Tibial nerve (tissue), 4 donors: ENCODE measurements around the gene TEX9.

Experiments used
- EP300 ChIP-seq, 2 donors: sonication (generic); formaldehyde crosslinking; IDR thresholded peaks; one replicate each; pipeline ENCODE4 v1.6.1; 2017; ENCODE audit warnings: antibody characterized with exemption in 2 of 2, mild to moderate bottlenecking in 1 of 2
- POLR2A ChIP-seq, 2 donors: fragments of 450-650 bp; IDR thresholded peaks; one replicate each; pipeline ENCODE4 v1.6.1; 2017; ENCODE audit warnings: antibody characterized with exemption in 2 of 2, mild to moderate bottlenecking in 2 of 2, moderate library complexity in 2 of 2
- TF ChIP-seq, protein P1 (sequence below), 5 experiments: fragments of 200-600 bp in 3 of 5; fragments of 450-650 bp in 2 of 5; sonication (generic) in 3 of 5; IDR thresholded peaks; one replicate each; pipeline ENCODE4 v1.5.1; 2016 to 2019; ENCODE audit warnings: antibody characterized with exemption in 5 of 5, mild to moderate bottlenecking in 3 of 5, moderate library complexity in 2 of 5

DNA sequence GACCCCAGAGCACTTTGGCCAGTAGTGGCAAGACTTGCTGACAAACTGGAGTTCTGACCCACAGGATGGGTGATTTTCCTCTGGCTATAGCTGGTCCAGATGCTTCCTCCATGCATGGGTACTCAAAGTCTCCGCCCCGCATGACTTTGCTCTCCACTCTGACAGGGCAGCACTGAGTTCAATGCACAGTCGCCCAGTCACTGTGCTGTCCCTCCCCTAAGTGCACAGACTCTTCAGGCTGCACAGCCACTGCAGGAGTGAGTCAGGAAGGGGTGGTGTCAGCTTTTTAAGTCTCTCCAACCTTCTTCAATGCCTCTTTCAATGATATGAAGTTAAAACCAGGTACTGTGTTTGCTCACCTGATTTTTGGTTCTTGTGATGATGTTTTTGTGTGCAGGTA is 17.8 kb downstream of the TEX9 start:
- TF ChIP-seq, protein P1, sequence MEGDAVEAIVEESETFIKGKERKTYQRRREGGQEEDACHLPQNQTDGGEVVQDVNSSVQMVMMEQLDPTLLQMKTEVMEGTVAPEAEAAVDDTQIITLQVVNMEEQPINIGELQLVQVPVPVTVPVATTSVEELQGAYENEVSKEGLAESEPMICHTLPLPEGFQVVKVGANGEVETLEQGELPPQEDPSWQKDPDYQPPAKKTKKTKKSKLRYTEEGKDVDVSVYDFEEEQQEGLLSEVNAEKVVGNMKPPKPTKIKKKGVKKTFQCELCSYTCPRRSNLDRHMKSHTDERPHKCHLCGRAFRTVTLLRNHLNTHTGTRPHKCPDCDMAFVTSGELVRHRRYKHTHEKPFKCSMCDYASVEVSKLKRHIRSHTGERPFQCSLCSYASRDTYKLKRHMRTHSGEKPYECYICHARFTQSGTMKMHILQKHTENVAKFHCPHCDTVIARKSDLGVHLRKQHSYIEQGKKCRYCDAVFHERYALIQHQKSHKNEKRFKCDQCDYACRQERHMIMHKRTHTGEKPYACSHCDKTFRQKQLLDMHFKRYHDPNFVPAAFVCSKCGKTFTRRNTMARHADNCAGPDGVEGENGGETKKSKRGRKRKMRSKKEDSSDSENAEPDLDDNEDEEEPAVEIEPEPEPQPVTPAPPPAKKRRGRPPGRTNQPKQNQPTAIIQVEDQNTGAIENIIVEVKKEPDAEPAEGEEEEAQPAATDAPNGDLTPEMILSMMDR (IDR thresholded peaks at IDR 0.05): no peak
- TF ChIP-seq POLR2A (IDR thresholded peaks at IDR 0.05): no peak
- TF ChIP-seq EP300 (IDR thresholded peaks at IDR 0.05): no peak
